ENCODE results near the gene ELMO1. TPM values are rescaled to one million over a fixed set of nuclear protein-coding genes. Genes with fewer than 3 reads are reported as not detected.

ELMO1 gene
- total and polyA plus RNA-seq, 10 of the 15 experiments (the other 5 are each of a cell fraction or from before 2014, with no cell fraction given), result 22.6 to 85.9 (median 56.6) TPM

DNA sequence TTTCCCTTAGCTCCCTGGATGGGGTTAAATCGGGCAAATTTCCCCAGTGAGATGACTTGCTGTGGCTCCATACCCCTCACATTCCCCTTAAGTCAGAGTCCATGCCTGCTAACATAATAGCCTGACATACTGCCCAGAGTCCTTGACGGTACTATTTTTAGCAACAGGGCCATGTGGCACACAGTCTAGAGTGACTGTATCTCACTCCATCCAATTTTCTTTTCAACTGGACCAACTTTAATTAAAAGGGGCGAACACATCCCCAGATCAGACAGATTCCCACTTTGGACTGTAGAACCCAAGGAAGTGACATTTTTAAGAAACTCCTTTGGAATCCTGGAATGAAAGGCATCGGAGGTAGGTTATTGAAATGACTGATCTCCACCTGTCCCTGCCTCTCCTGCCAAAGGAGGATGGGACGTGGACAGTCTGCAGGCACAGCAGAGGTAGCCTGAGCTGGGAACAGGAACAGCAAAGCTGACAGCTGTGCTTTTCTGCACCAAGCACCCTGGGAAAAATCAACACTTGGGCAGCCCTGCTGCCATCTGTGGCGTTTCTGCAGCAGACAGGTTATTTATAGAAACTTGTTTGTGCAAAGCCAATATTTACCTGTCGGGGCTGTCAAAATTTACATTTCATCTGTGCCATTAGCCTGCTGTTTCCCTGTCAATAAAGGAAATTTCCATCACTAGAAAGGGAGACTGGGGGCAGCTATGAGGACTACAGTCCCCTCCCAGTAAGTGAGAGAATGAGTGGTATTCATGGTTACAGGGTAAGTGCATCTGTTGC, 502.9 kb downstream of the ELMO1 start:
- Histone ChIP-seq H3K79me2 (ENCODE audit: control insufficient read depth, insufficient read depth, low read length) (peaks cover 52% of the 10 kb centered on the region), H3K4me2 (ENCODE audit: control insufficient read depth, insufficient read depth) (peak overlapping the region; percentile 64), H3K27ac (ENCODE audit: control insufficient read depth, insufficient read depth) (no peak overlapping the region; the same call in none of the 2 replicates), H3K4me1 (ENCODE audit: control insufficient read depth, insufficient read depth, low read length) (peaks cover 50% of the 10 kb centered on the region), H3K27me3 (replicated peaks in 1 of 2; ENCODE audit: control insufficient read depth in 2 of 2, insufficient read depth in 2 of 2, low read length in 1 of 2) (no peaks in the 10 kb centered on the region), H3K4me3 (peak overlapping the region; percentile 18; the same call in 1 of the 2 replicates), H3K9me3 (replicated peaks; ENCODE audit: control insufficient read depth, insufficient read depth, low read length) (peaks cover 40% of the 10 kb centered on the region), H3K9ac (ENCODE audit: control insufficient read depth, insufficient read depth, low read length) (no peak overlapping the region; the same call in 1 of the 2 replicates), H3K36me3 (ENCODE audit: control insufficient read depth in 2 of 2, insufficient read depth in 2 of 2, low read length in 1 of 2) (peaks cover 2 to 7% of the 10 kb centered on the region in 2 experiments; a peak in 3 of 4 replicates), H4K20me1 (ENCODE audit: control insufficient read depth, insufficient read depth) (no peaks in the 10 kb centered on the region), H2AFZ (ENCODE audit: control insufficient read depth, low read depth, low read length) (no peak overlapping the region)
- in situ Hi-C loops (cut with MboI) (no loop called here), intact Hi-C loops (cut with micrococcal nuclease; ENCODE audit: unreplicated experiment) (no loop called here)
- DNase-seq (ENCODE audit: low read depth, low spot score) (no peak), FAIRE-seq (no peak), ATAC-seq (no peak)
- TF ChIP-seq CEBPB (IDR thresholded peaks at IDR 0.05; ENCODE audit: borderline replicate concordance in 1 of 2, low read depth in 2 of 2, low read length in 2 of 2) (no peak), NFYB (IDR thresholded peaks at IDR 0.05; ENCODE audit: insufficient read depth, low read depth, low read length) (no peak), NBN (IDR thresholded peaks at IDR 0.05) (no peak), POLR2A (IDR thresholded peaks at IDR 0.05; ENCODE audit: low read depth, low read length) (no peak), SMARCA5 (IDR thresholded peaks at IDR 0.05) (no peak), CBFB (IDR thresholded peaks at IDR 0.05; ENCODE audit: low read depth) (no peak), STAT3 (IDR thresholded peaks at IDR 0.05; ENCODE audit: low read depth, low read length) (no peak), GATAD2B (conservative IDR thresholded peaks at IDR 0.05; ENCODE audit: low read depth) (no peak)
- TF ChIP-seq, protein P1, sequence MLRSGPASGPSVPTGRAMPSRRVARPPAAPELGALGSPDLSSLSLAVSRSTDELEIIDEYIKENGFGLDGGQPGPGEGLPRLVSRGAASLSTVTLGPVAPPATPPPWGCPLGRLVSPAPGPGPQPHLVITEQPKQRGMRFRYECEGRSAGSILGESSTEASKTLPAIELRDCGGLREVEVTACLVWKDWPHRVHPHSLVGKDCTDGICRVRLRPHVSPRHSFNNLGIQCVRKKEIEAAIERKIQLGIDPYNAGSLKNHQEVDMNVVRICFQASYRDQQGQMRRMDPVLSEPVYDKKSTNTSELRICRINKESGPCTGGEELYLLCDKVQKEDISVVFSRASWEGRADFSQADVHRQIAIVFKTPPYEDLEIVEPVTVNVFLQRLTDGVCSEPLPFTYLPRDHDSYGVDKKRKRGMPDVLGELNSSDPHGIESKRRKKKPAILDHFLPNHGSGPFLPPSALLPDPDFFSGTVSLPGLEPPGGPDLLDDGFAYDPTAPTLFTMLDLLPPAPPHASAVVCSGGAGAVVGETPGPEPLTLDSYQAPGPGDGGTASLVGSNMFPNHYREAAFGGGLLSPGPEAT (IDR thresholded peaks at IDR 0.05; ENCODE audit: low read depth), result no peak
- TF ChIP-seq, protein P2, sequence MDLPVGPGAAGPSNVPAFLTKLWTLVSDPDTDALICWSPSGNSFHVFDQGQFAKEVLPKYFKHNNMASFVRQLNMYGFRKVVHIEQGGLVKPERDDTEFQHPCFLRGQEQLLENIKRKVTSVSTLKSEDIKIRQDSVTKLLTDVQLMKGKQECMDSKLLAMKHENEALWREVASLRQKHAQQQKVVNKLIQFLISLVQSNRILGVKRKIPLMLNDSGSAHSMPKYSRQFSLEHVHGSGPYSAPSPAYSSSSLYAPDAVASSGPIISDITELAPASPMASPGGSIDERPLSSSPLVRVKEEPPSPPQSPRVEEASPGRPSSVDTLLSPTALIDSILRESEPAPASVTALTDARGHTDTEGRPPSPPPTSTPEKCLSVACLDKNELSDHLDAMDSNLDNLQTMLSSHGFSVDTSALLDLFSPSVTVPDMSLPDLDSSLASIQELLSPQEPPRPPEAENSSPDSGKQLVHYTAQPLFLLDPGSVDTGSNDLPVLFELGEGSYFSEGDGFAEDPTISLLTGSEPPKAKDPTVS (IDR thresholded peaks at IDR 0.05; ENCODE audit: low read depth, low read length), result no peak
- TF ChIP-seq, protein P3, sequence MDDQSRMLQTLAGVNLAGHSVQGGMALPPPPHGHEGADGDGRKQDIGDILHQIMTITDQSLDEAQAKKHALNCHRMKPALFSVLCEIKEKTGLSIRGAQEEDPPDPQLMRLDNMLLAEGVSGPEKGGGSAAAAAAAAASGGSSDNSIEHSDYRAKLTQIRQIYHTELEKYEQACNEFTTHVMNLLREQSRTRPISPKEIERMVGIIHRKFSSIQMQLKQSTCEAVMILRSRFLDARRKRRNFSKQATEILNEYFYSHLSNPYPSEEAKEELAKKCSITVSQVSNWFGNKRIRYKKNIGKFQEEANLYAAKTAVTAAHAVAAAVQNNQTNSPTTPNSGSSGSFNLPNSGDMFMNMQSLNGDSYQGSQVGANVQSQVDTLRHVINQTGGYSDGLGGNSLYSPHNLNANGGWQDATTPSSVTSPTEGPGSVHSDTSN (IDR thresholded peaks at IDR 0.05; ENCODE audit: insufficient replicate concordance, low read depth, low read length), result no peak
- BruUV-seq (replicated peaks), result no TSS peak
- CTCF ChIA-PET, result interaction anchor here (0.9 kb wide), 1 partner anchor 21 kb away, joined by 5 read pairs; no protein-coding TSS in a partner anchor
- WGBS (ENCODE audit: insufficient coverage, insufficient replicate concordance, low lambda C conversion rate, missing lambda C conversion rate), result 95% methylated on average over 7 of the region's 7 CpGs
- SMC1A ChIA-PET (ENCODE audit: uncharacterized antibody, unreplicated experiment), result interaction anchor here (1.3 to 11.1 kb wide), 3 partner anchors 14 to 39 kb away, joined by 3 to 92 read pairs (median 4); no protein-coding TSS in a partner anchor
- RAD21 ChIA-PET (ENCODE audit: unreplicated experiment), result no interaction called here
- POLR2A ChIA-PET, result interaction anchor here (3.9 kb wide), 1 partner anchor 13 kb away, joined by 27 read pairs; no protein-coding TSS in a partner anchor

All from GM12878 (cell line).